Measurements from ENCODE around the gene UBE2L3.
"Not testable (repeated sequence)": the region's sequence is repeated elsewhere in the genome, so short reads cannot be mapped to it uniquely, and the experiment has no call there.

Gene UBE2L3

DNA sequence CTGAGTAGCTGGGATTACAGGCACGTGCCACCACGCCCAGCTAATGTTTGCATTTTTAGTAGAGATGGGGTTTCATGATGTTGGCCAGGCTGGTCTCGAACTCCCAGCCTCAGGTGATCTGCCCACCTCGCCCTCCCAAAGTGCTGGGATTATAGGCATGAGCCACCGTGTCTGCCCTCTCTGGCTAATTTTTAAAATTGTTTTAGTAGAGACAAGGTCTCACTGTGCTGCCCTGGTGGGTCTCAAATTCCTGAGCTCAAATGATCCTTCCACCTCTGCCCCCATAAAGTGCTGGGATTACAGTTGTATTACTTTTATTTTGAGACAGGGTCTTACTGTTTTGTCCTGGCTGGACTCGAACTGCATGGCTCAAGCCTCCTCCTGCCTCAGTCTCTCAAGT lies 78.0 kb downstream of the UBE2L3 start:
- H3K23ac ChIP-seq (ENCODE audit: low read length); H3K4me2 ChIP-seq (ENCODE audit: low read length); H3K4ac ChIP-seq (ENCODE audit: low read depth, low read length); H3K79me2 ChIP-seq (ENCODE audit: control insufficient read depth, insufficient read depth, low read length); H2BK5ac ChIP-seq (ENCODE audit: low read length); H3K18ac ChIP-seq (ENCODE audit: low read length); H3K79me1 ChIP-seq (ENCODE audit: low read length); H3K56ac ChIP-seq (ENCODE audit: low read length); H3K4me1 ChIP-seq (ENCODE audit: control insufficient read depth, low read depth, low read length); DNase-seq; H2AK5ac ChIP-seq (ENCODE audit: low read length); H2BK120ac ChIP-seq (ENCODE audit: low read depth, low read length); H3K4me3 ChIP-seq (ENCODE audit: low read length); H3K9ac ChIP-seq (ENCODE audit: low read length); H4K8ac ChIP-seq (ENCODE audit: low read depth, low read length); H3K27ac ChIP-seq (ENCODE audit: low read depth, low read length); H3K36me3 ChIP-seq (ENCODE audit: control insufficient read depth, insufficient read depth, low read length); H3K27me3 ChIP-seq (ENCODE audit: insufficient read depth, low read length, poor library complexity); H2BK15ac ChIP-seq (replicated peaks; ENCODE audit: low read depth); H4K5ac ChIP-seq (ENCODE audit: low read length): not testable (repeated sequence)
- WGBS (ENCODE audit: extremely low coverage, insufficient coverage, low lambda C conversion rate) = no CpG with 5 or more reads among the region's 6 CpGs

- DNase-seq = peak; percentile 88
- H2AK5ac ChIP-seq (ENCODE audit: low read length) = no peak overlapping the region
Observed at GRCh38 chr22:21646608-21647590, 79.4 kb downstream of the UBE2L3 start.

GRCh38 chr22:21650280-21650679 lies 82.8 kb downstream of the UBE2L3 start:
- Histone ChIP-seq H3K18ac (ENCODE audit: low read length) (no peak overlapping the region), H3K9ac (ENCODE audit: low read length) (no peak overlapping the region), H3K27me3 (ENCODE audit: insufficient read depth, low read length, poor library complexity) (no peaks in the 10 kb centered on the region), H2BK15ac (replicated peaks; ENCODE audit: low read depth) (no peak overlapping the region), H3K56ac (ENCODE audit: low read length) (no peak overlapping the region), H4K8ac (ENCODE audit: low read depth, low read length) (no peak overlapping the region), H2BK5ac (ENCODE audit: low read length) (no peak overlapping the region), H3K4me3 (ENCODE audit: low read length) (no peak overlapping the region), H3K36me3 (ENCODE audit: control insufficient read depth, insufficient read depth, low read length) (peaks cover 4% of the 10 kb centered on the region), H3K4ac (ENCODE audit: low read depth, low read length) (no peak overlapping the region), H4K5ac (ENCODE audit: low read length) (no peak overlapping the region), H3K4me2 (ENCODE audit: low read length) (no peak overlapping the region), H3K79me1 (ENCODE audit: low read length) (peaks cover 4% of the 10 kb centered on the region), H2BK120ac (ENCODE audit: low read depth, low read length) (no peak overlapping the region), H3K23ac (ENCODE audit: low read length) (no peak overlapping the region), H3K79me2 (ENCODE audit: control insufficient read depth, insufficient read depth, low read length) (no peaks in the 10 kb centered on the region), H3K27ac (ENCODE audit: low read depth, low read length) (no peak overlapping the region), H2AK5ac (ENCODE audit: low read length) (no peak overlapping the region), H3K4me1 (ENCODE audit: control insufficient read depth, low read depth, low read length) (peaks cover 6% of the 10 kb centered on the region)
- WGBS (ENCODE audit: extremely low coverage, insufficient coverage, low lambda C conversion rate) = no CpG with 5 or more reads among the region's 7 CpGs
- no peak for DNase-seq

More at GRCh38 chr22:21646608-21647590, 79.4 kb downstream of the UBE2L3 start:
- no CpG with 5 or more reads among the region's 14 CpGs for WGBS (ENCODE audit: extremely low coverage, insufficient coverage, low lambda C conversion rate)
- Histone ChIP-seq H3K4me2 (ENCODE audit: low read length) (no peak overlapping the region), H2BK15ac (replicated peaks; ENCODE audit: low read depth) (no peak overlapping the region), H4K5ac (ENCODE audit: low read length) (no peak overlapping the region), H3K27ac (ENCODE audit: low read depth, low read length) (no peak overlapping the region), H3K4ac (ENCODE audit: low read depth, low read length) (no peak overlapping the region), H3K9ac (ENCODE audit: low read length) (no peak overlapping the region), H3K56ac (ENCODE audit: low read length) (no peak overlapping the region), H4K8ac (ENCODE audit: low read depth, low read length) (no peak overlapping the region), H3K4me1 (ENCODE audit: control insufficient read depth, low read depth, low read length) (peaks cover 7% of the 10 kb centered on the region), H3K36me3 (ENCODE audit: control insufficient read depth, insufficient read depth, low read length) (peaks cover 2% of the 10 kb centered on the region), H2BK120ac (ENCODE audit: low read depth, low read length) (no peak overlapping the region), H3K79me2 (ENCODE audit: control insufficient read depth, insufficient read depth, low read length) (no peaks in the 10 kb centered on the region), H3K18ac (ENCODE audit: low read length) (no peak overlapping the region), H3K4me3 (ENCODE audit: low read length) (no peak overlapping the region), H3K79me1 (ENCODE audit: low read length) (peaks cover 6% of the 10 kb centered on the region), H2BK5ac (ENCODE audit: low read length) (no peak overlapping the region), H3K27me3 (ENCODE audit: insufficient read depth, low read length, poor library complexity) (no peaks in the 10 kb centered on the region), H3K23ac (ENCODE audit: low read length) (no peak overlapping the region)

DNA sequence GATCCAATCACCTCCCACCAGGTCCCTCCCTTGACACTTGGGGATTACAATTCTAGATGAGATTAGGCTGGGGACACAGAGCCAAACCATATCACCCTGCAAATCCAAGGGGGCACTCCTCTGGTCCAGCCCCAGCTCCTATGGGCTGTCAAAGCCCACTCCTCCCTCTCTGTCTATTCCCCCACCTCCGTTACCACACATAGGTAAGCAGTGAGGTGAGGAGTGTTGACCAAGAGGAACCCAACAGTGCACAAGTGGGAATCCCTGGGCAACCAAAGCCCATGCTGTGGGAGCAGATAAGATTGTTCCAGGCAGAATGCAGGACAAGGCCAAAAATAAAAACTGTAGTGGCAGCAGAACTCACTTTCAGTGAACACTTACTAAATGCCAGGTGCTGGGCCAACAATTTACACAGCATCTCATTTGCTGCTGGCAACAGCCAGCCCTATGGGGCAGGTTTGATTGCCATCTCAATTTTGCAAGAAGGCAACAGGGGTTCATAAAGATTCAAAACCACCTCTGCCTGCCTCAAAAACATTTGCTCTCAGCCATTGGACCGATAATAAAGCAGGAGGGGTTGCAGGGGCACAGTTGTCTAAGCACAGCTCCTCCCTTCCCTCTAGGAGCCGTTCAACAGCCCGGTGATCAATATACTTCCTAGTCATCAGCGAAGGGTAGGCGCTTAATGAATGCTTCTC lies 83.5 kb downstream of the UBE2L3 start:
- H2BK5ac ChIP-seq (ENCODE audit: low read length) = peak overlapping the region; percentile 50
- no CpG with 5 or more reads among the region's 6 CpGs for WGBS (ENCODE audit: extremely low coverage, insufficient coverage, low lambda C conversion rate)
- DNase-seq = peak; percentile 40
- peak overlapping the region; percentile 83 for H3K27ac ChIP-seq (ENCODE audit: low read depth, low read length)
- H2BK15ac ChIP-seq (replicated peaks; ENCODE audit: low read depth) = no peak overlapping the region
- H3K27me3 ChIP-seq (ENCODE audit: insufficient read depth, low read length, poor library complexity) = no peaks in the 10 kb centered on the region
- no peak overlapping the region for H3K23ac ChIP-seq (ENCODE audit: low read length)
- H3K4me1 ChIP-seq (ENCODE audit: control insufficient read depth, low read depth, low read length) = peaks cover 6% of the 10 kb centered on the region
- H3K36me3 ChIP-seq (ENCODE audit: control insufficient read depth, insufficient read depth, low read length) = peaks cover 2% of the 10 kb centered on the region
- H3K4me3 ChIP-seq (ENCODE audit: low read length) = peak overlapping the region; percentile 50
- peak overlapping the region; percentile 84 for H3K9ac ChIP-seq (ENCODE audit: low read length)
- H3K4ac ChIP-seq (ENCODE audit: low read depth, low read length) = peak overlapping the region; percentile 88
- peak overlapping the region; percentile 91 for H3K56ac ChIP-seq (ENCODE audit: low read length)
- H3K79me1 ChIP-seq (ENCODE audit: low read length) = peaks cover 4% of the 10 kb centered on the region
- H3K18ac ChIP-seq (ENCODE audit: low read length) = peak overlapping the region; percentile 81
- peak overlapping the region; percentile 83 for H3K4me2 ChIP-seq (ENCODE audit: low read length)
- no peak overlapping the region for H2BK120ac ChIP-seq (ENCODE audit: low read depth, low read length)
- no peak overlapping the region for H4K5ac ChIP-seq (ENCODE audit: low read length)
- no peaks in the 10 kb centered on the region for H3K79me2 ChIP-seq (ENCODE audit: control insufficient read depth, insufficient read depth, low read length)
- peak overlapping the region; percentile 58 for H2AK5ac ChIP-seq (ENCODE audit: low read length)
- H4K8ac ChIP-seq (ENCODE audit: low read depth, low read length) = no peak overlapping the region

GRCh38 chr22:21651521-21652009 lies 84.1 kb downstream of the UBE2L3 start:
- Histone ChIP-seq H3K23ac (ENCODE audit: low read length) (peak overlapping the region; percentile 50), H3K79me1 (ENCODE audit: low read length) (peaks cover 4% of the 10 kb centered on the region), H3K4me3 (ENCODE audit: low read length) (peak overlapping the region; percentile 50), H3K4ac (ENCODE audit: low read depth, low read length) (peak overlapping the region; percentile 88), H3K9ac (ENCODE audit: low read length) (peak overlapping the region; percentile 84), H3K27me3 (ENCODE audit: insufficient read depth, low read length, poor library complexity) (no peaks in the 10 kb centered on the region), H2BK5ac (ENCODE audit: low read length) (peak overlapping the region; percentile 20), H3K4me2 (ENCODE audit: low read length) (peak overlapping the region; percentile 83), H2BK15ac (replicated peaks; ENCODE audit: low read depth) (no peak overlapping the region), H4K5ac (ENCODE audit: low read length) (no peak overlapping the region), H4K8ac (ENCODE audit: low read depth, low read length) (no peak overlapping the region), H2BK120ac (ENCODE audit: low read depth, low read length) (no peak overlapping the region), H2AK5ac (ENCODE audit: low read length) (no peak overlapping the region), H3K56ac (ENCODE audit: low read length) (peak overlapping the region; percentile 91), H3K36me3 (ENCODE audit: control insufficient read depth, insufficient read depth, low read length) (peaks cover 2% of the 10 kb centered on the region), H3K4me1 (ENCODE audit: control insufficient read depth, low read depth, low read length) (peaks cover 6% of the 10 kb centered on the region), H3K27ac (ENCODE audit: low read depth, low read length) (peak overlapping the region; percentile 83), H3K18ac (ENCODE audit: low read length) (peak overlapping the region; percentile 81), H3K79me2 (ENCODE audit: control insufficient read depth, insufficient read depth, low read length) (no peaks in the 10 kb centered on the region)
- WGBS (ENCODE audit: extremely low coverage, insufficient coverage, low lambda C conversion rate) = no CpG with 5 or more reads among the region's 29 CpGs
- no peak for DNase-seq
